ENCODE data around the gene DHRS9. TPM values are rescaled to one million over a fixed set of nuclear protein-coding genes. Genes with fewer than 3 reads are reported as not detected.

The DHRS9 gene
- total RNA-seq, 1 donor from 2014 or later, result 6.1 TPM

GRCh38 chr2:169066897-169067296, 2.5 kb upstream of the DHRS9 start:
- intact Hi-C loops (cut with DNase I), result no loop called here
- Histone ChIP-seq H3K9me3 (no peaks in the 10 kb centered on the region), H3K27ac (peak overlapping the region; percentile 57), H3K4me1 (no peaks in the 10 kb centered on the region), H3K36me3 (no peaks in the 10 kb centered on the region), H3K27me3 (ENCODE audit: low read depth) (no peaks in the 10 kb centered on the region), H3K4me3 (no peak overlapping the region)
- ATAC-seq, result peak in 1 of 2 donors; percentile 53
- TF ChIP-seq CTCF (IDR thresholded peaks at IDR 0.05), result no peak
- no peak for DNase-seq

- no peaks in the 10 kb centered on the region for H3K27me3 ChIP-seq (ENCODE audit: low read depth)
- DNase-seq, result no peak
- no peak overlapping the region for H3K27ac ChIP-seq
- H3K4me1 ChIP-seq, result no peaks in the 10 kb centered on the region
- TF ChIP-seq CTCF (IDR thresholded peaks at IDR 0.05), result no peak
- intact Hi-C loops (cut with DNase I), result no loop called here
- ATAC-seq, result no peak
- no peaks in the 10 kb centered on the region for H3K36me3 ChIP-seq
- H3K9me3 ChIP-seq, result no peaks in the 10 kb centered on the region
- no peak overlapping the region for H3K4me3 ChIP-seq
These were observed 470 bp downstream of the DHRS9 start for GRCh38 chr2:169069833-169070232.

- H3K27ac ChIP-seq, result no peak overlapping the region
- intact Hi-C loops (cut with DNase I), result no loop called here
- peak in 1 of 2 donors; percentile 17 for ATAC-seq
These were observed 2.1 kb downstream of the DHRS9 start for GRCh38 chr2:169071455-169071854.

GRCh38 chr2:169072163-169072925, 3.0 kb downstream of the DHRS9 start:
- peak overlapping the region; percentile 1 for H3K27ac ChIP-seq
- intact Hi-C loops (cut with DNase I), result no loop called here
- H3K4me1 ChIP-seq, result no peaks in the 10 kb centered on the region
- H3K27me3 ChIP-seq (ENCODE audit: low read depth), result no peaks in the 10 kb centered on the region
- TF ChIP-seq CTCF (IDR thresholded peaks at IDR 0.05), result no peak
- no peak for DNase-seq
- no peaks in the 10 kb centered on the region for H3K9me3 ChIP-seq
- no peaks in the 10 kb centered on the region for H3K36me3 ChIP-seq
- no peak overlapping the region for H3K4me3 ChIP-seq
- peak; percentile 78 to 79 for ATAC-seq

More at GRCh38 chr2:169071455-169071854, 2.1 kb downstream of the DHRS9 start:
- TF ChIP-seq CTCF (IDR thresholded peaks at IDR 0.05), result no peak
- H3K9me3 ChIP-seq, result no peaks in the 10 kb centered on the region
- no peaks in the 10 kb centered on the region for H3K27me3 ChIP-seq (ENCODE audit: low read depth)
- DNase-seq, result no peak
- no peaks in the 10 kb centered on the region for H3K4me1 ChIP-seq
- no peaks in the 10 kb centered on the region for H3K36me3 ChIP-seq
- no peak overlapping the region for H3K4me3 ChIP-seq

- no peak for TF ChIP-seq CTCF (IDR thresholded peaks at IDR 0.05)
- no peak overlapping the region for H3K4me3 ChIP-seq
- intact Hi-C loops (cut with DNase I), result no loop called here
- H3K9me3 ChIP-seq, result no peaks in the 10 kb centered on the region
- no peaks in the 10 kb centered on the region for H3K36me3 ChIP-seq
- H3K27ac ChIP-seq, result peak overlapping the region; percentile 9
- ATAC-seq (peak in 1 of 2 donors; percentile 28), DNase-seq (no peak)
- no peaks in the 10 kb centered on the region for H3K4me1 ChIP-seq
- no peaks in the 10 kb centered on the region for H3K27me3 ChIP-seq (ENCODE audit: low read depth)
These were observed 4.0 kb downstream of the DHRS9 start for GRCh38 chr2:169073211-169073962.

Data from lower lobe of right lung (tissue), 2 donors.